Activated CD4-positive, alpha-beta T cell treated with anti-CD3 and anti-CD28 coated beads, Interleukin-2, amount 50 U/mL, for 4 hours (primary cell): ENCODE results near the gene UGT1A8.
"Not testable (repeated sequence)": the region's sequence is repeated elsewhere in the genome, so short reads cannot be mapped to it uniquely, and the experiment has no call there.

Source experiments
- DNase-seq, 2 experiments: peaks; one replicate each; pipeline ENCODE4 v3.0.0-alpha.2; 2020

The UGT1A8 gene

DNA sequence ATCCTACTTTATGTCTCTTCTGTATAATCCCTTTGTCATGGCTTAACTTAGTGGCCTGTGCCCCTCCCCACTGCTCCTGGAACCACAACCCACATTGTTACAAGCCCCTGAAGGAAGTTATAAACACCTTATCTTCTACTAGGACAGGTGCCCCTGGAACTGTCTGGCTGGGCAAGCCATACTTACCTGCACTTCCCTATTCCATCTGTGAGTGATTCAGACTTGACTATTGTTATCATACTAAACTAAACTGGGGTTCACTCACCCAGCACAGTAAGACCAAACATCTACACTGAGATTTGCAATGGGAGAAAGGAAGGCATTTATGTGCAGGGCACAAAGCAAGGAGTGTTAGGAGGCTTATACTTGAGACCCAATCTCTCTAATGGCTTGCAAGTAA, 71.6 kb downstream of the UGT1A8 start:
- DNase-seq, result no peak

DNA sequence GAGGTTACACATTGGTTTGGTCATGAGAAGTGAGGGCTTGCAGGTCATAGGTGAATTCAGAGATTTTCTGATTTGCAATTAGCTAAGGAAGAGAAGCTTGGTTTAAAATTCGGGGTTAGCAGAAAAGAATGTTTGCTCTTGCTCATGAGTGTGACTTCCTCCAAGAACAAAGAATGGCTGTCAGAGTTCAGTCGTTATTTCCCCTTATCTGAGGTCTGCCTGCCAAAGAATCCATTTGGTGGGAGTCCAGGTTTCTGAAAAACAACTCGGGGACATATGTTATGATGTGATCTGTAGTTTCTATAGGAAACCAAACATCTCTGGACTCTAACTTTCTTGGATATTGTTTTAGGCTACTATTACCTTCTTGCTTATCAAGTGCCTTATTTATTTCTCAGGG, 72.1 kb downstream of the UGT1A8 start:
- no peak for DNase-seq

DNA sequence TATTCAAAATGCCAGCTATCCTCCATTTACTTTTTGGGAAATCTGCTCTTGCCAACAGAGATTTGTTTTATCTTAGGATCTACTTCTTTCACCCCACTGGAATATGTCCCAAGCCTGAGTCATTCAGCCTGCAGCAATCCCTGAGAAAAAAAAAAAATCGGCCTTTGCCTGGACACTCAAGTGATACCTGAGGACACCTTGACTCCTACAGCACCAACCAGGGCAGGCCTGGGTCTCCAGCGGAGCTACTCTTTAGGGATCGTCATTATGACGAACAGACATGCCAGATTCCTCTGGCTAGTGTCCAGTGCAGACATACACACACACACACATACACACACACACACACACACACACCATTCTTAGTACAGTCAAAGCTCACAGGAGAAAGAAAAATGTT, 73.0 kb downstream of the UGT1A8 start:
- no peak for DNase-seq

GRCh38 chr2:233691443-233692433, 74.3 kb downstream of the UGT1A8 start:
- no peak for DNase-seq

DNA sequence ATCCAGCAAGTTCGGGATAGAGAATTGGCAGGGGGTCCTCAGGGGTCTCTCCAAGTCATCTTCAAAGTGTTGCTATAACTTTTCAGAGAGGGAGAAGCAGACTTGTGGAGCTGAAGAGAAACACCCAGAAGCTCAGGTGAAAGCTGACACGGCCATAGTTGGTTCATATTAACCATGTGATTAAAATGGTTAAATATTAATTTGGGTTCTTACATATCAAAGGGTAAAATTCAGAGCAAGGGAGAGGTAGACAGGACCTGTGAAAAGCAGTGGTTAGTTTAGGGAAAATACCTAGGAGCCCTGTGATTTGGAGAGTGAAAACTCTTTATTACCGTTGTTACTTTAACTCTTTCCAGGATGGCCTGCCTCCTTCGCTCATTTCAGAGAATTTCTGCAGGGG, 75.2 kb downstream of the UGT1A8 start, which contains the start of gene UGT1A6:
TSS of gene UGT1A6 (plus strand) at position 243 of the 400 bp plus-strand sequence. CDS start at position 358, 115 bp downstream.
- DNase-seq, result no peak

GRCh38 chr2:233693963-233694362, 76.5 kb downstream of the UGT1A8 start:
- no peak for DNase-seq

DNA sequence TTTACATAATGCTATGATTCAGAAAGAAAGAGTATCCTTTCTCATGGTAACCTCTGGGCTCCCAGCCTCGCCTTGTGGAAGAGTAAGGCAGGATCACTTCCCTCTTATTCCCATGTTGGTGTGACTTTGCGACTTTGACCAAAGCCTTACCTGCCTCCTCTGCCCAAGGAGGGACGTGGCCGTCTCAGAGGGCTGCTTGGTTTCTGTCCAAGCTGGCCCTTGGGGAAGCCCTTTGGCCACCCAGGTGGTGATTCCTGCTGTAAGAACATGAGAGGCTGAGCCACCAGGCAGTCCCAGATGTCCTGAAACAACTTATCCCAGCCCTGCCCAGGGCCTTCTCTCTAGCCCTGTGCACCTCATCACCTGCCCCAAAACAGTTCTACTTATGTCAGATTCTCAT, 81.3 kb downstream of the UGT1A8 start:
- no peak for DNase-seq

- DNase-seq, result no peak
Observed at GRCh38 chr2:233699424-233700027, 82.1 kb downstream of the UGT1A8 start.

DNA sequence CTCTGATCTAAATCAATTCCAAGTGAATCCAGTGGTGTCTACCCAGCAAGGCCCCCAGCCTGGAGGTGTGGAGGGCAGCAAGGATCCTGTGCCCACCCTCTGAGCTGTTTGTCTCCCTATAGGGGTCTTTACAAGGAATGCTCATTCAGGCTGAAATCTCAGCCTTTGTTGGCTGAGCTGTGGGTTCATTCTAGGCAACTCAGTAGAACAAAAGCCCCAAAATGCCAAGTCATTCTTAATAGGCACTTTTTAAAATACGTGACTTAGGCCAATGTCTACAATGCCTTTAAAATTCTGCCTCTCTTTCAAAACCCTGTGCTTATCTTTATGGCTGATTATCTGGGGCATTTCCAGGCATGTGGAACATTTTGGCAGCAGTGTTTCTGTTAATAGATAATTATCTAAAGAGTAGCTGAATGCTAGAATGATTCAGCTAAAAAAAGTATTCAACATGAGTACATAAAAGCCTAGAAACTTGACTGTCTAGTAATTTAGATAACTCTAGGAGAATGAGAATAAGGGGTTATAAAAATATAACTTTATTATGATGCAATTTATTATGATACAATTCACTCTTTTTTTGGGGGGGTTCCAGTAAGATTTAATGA, 82.7 kb downstream of the UGT1A8 start:
- no peak for DNase-seq

DNA sequence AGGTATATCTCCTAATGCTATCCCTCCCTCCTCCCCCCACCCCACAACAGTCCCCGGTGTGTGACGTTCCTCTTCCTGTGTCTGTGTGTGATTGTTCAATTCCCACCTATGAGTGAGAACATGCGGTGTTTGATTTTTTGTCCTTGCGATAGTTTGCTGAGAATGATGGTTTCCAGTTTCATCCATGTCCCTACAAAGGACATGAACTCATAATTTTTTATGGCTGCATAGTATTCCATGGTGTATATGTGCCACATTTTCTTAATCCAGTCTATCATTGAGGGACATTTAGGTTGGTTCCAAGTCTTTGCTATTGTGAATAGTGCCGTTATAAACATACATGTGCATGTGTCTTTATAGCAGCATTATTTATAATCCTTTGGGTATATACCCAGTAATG, 83.4 kb downstream of the UGT1A8 start:
- not testable (repeated sequence) for DNase-seq

DNA sequence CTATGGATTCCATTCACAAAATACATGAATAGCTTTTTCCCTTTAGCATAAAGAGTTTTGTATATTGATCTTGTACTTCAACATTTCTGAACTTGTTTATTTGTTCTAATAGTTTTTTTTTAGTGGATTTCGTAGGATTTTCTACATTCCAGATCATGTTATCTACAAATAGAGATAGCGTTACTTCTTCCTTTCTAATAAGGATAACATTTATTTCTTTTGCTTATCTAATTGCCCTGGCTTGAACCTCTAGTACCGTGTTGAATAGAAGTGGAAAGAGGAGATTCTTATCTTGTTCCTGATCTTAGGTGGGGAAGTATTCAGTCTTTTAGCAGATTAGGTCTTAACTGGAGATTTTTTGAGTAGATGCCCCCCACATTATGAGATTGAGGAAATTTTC, 84.8 kb downstream of the UGT1A8 start:
- no peak for DNase-seq

GRCh38 chr2:233705911-233706506, 88.6 kb downstream of the UGT1A8 start:
- no peak for DNase-seq

DNA sequence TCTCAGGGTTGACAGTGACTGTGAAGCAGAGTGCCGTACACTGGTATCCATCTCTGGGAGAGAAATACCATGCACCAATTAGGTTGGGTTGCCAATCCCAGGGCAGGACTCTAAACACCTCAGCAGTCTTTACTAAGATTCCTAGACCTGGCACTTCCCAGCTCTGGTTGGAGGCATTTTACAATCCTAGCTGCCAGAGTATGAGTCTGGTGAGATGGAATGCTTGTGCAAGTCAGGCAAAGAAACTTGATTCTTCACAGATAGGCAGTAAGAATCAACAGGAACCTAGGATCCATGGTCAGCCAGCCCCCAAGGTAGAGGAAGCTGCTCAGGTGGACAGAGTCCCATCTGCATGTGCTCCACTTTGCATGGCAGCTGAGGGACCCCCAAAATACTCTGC, 89.3 kb downstream of the UGT1A8 start:
- DNase-seq, result no peak

DNA sequence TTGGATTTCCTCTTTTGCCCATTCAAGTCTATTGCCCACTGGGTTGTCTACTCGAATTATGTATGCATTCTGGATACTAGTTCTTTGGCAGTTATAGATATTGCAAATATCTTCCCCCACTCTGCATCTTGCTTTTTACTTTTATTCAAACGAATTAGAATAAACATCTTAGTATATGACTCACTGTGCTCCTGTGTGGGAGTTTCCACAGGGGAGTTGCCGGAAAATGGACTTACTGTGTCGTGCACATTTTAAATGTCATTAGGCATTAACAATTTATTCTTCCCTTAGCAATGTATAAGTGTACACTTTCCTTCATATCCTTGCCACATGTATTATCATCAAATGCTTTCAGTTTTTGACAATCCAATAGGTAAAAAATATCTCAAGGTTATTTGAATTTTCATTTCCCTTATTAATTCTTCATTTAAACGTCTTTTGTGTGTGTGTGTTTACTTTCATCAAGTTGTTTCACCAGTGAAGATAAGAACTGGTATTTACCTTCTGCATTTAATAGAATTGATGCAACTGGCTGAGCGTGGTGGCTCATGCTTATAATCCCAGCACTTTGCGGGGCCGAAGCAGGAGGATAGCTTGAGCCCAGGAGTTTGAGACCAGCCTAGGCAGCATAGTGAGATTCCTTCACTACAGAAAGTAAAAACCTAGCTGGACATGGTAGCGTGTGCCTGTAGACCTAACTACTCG, 90.7 kb downstream of the UGT1A8 start:
- DNase-seq, result no peak

GRCh38 chr2:233708942-233709341, 91.5 kb downstream of the UGT1A8 start:
- DNase-seq, result no peak

DNA sequence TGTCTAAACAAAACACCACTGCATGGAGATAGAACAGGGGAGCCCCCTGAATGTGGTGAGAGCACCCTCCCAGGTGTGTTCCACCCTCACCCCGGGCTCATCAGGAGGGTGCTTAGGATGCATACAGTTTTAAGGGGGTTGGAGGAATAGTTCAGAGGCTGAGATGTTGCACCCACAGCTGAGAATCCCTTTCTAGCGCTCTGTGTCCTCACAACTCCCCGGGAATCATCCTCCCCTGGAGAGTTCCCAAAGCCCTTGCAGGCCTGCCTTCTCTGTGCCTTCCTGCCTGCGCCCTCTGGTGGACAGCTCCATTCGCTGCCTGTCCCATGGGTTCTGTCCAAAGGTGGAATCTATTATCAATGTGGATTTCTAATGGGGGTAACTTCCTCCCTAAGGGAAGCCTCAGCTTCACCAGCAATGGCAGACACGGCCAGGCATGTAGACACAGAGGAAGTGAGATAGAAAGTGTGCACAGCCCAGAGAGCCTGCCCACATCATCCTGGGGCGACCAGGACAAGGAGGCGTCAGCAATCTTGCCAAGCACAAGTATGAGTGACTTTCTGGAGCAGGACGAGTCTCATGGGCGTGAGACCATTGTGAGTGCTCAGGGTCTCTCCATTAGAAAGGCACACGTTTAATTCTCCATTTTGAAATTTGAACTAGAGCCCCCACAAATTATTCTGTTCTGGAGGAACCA, 94.0 kb downstream of the UGT1A8 start:
- peak; percentile 58 to 60 for DNase-seq

- DNase-seq, result no peak
Observed at GRCh38 chr2:233712611-233713261, 95.3 kb downstream of the UGT1A8 start, which contains the start of gene UGT1A5. Gene UGT1A5, plus strand, starts transcription at chr2:233712907. Its CDS starts 85 bp downstream, at chr2:233712992.

- DNase-seq, result no peak
Observed at GRCh38 chr2:233713262-233713615, 95.8 kb downstream of the UGT1A8 start.

GRCh38 chr2:233714121-233714520, 96.7 kb downstream of the UGT1A8 start:
- no peak for DNase-seq

DNA sequence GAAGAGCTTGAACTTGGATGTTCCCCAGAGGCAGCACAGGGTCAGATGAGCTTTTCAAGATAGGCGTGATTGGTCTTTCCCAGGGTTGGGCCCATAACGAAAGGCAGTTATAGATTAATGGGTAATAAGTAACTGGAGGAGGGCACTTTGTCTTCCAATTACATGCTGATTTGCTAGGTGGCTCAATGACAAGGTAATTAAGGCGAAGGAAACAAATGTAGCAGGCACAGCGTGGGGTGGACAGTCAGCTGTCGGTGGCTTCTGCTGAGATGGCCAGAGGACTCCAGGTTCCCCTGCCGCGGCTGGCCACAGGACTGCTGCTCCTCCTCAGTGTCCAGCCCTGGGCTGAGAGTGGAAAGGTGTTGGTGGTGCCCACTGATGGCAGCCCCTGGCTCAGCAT, 101.1 kb downstream of the UGT1A8 start, which contains the start of gene UGT1A4:
TSS of gene UGT1A4 (plus strand) at position 185 of the 400 bp plus-strand sequence. CDS start at position 270, 85 bp downstream.
- DNase-seq, result no peak

DNA sequence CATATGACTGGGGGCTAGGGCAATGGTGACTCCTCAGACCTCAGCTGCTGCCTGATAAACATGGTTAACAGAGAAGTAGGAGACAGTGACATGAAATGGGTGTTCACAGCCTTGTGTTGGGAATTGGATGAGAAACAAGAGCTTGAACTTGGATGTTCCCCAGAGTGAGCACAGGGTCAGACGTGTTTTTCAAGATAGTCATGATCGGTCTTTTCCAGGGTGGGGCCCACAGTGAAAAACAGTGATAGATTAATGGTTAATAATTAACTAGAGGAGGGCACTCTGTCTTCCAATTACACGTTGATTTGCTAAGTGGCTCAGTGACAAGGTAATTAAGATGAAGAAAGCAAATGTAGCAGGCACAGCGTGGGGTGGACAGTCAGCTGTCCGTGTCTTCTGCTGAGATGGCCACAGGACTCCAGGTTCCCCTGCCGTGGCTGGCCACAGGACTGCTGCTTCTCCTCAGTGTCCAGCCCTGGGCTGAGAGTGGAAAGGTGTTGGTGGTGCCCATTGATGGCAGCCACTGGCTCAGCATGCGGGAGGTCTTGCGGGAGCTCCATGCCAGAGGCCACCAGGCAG, 111.4 kb downstream of the UGT1A8 start, which contains the start of gene UGT1A3:
TSS of gene UGT1A3 (plus strand) at position 320 of the 579 bp plus-strand sequence. CDS start at position 405, 85 bp downstream.
- no peak for DNase-seq
